Mucosa of stomach (tissue), 1 donor: ENCODE data around the gene C19orf47.

Experiments used
- H3K27me3 ChIP-seq: one replicate; pipeline ENCODE4 v1.7.0; 2013; ENCODE audit warnings: mild to moderate bottlenecking, low read length; ENCODE audit not compliant: control insufficient read depth, insufficient read depth
- H3K36me3 ChIP-seq: one replicate; pipeline ENCODE4 v1.7.0; 2013; ENCODE audit warnings: low read length; ENCODE audit not compliant: control insufficient read depth, insufficient read depth
- H3K4me1 ChIP-seq: one replicate; pipeline ENCODE4 v1.7.0; 2013; ENCODE audit warnings: mild to moderate bottlenecking, low read length; ENCODE audit not compliant: control insufficient read depth, insufficient read depth
- H3K4me3 ChIP-seq: one replicate; pipeline ENCODE4 v1.7.0; 2013; ENCODE audit warnings: low read length
- H3K9ac ChIP-seq: one replicate; pipeline ENCODE4 v1.7.0; 2013; ENCODE audit warnings: mild to moderate bottlenecking, low read length, moderate library complexity
- H3K9me3 ChIP-seq: one replicate; pipeline ENCODE4 v1.7.0; 2013; ENCODE audit warnings: mild to moderate bottlenecking, low read length, moderate library complexity; ENCODE audit not compliant: control insufficient read depth
- donor health status: Pancreatic carcinoma.

The C19orf47 gene

DNA sequence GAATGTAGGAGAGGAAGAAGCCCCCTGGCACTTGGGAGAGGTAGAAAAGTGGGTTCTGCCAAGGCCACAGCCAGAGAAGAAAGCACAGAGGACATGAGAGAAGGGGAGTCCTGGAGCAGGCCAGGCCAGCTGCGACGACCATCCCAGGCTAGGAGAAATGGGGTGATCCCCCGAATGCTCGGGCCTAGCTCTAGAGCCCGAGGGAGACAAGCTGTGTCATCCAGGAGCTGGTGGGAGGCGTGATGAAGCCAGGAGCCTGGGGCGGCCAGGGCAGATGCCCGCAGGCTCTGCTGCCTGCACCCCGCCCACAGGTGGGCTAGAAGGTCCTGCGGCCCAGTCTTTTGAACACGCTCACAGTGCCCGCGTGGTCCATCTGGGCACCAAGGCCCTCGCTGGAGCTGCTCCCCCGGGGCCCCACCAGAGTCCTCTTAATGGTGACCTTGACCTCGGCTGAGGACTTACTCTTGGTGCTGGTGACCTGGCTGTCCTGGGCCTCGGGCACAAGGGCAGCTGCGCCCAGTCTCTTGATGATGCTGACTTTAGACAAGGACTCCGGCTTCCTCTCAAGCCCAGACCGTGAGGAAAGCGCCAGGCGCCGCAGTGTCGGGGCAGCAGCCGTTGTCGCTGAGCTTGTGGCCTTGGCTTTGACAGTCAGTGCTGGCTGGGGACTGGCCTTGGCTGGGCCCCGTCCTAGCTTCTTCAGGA, 26.5 kb downstream of the C19orf47 start:
- no peaks in the 10 kb centered on the region for H3K9me3 ChIP-seq
- no peak overlapping the region for H3K4me3 ChIP-seq

DNA sequence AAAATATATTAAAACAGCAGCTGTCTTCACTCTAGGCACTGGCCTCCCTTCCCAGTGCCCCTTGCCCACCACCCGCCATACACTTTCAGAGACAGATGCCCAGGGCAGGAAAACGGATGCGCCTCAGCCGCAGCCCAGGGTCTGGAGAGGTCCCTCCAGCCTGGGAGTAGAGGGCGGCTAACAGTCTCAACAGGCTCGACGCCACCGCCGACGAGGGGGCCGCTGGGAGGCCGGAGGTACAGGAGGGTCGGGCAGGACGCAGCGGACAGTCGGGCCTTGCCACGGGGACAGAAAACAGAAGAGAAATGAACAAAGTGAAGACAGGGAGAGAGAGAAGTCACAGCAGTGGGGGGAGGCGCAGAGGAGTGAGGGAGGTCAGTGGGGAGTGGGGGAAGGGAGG, 27.1 kb downstream of the C19orf47 start:
- Histone ChIP-seq H3K4me1 (no peaks in the 10 kb centered on the region), H3K4me3 (no peak overlapping the region), H3K9ac (no peak overlapping the region), H3K9me3 (no peaks in the 10 kb centered on the region), H3K36me3 (peaks cover 12% of the 10 kb centered on the region), H3K27me3 (no peaks in the 10 kb centered on the region)

More for the DNA sequence above, 26.5 kb downstream of the C19orf47 start:
- H3K9ac ChIP-seq = no peak overlapping the region
- H3K27me3 ChIP-seq = no peaks in the 10 kb centered on the region
- no peaks in the 10 kb centered on the region for H3K4me1 ChIP-seq
- peaks cover 12% of the 10 kb centered on the region for H3K36me3 ChIP-seq

DNA sequence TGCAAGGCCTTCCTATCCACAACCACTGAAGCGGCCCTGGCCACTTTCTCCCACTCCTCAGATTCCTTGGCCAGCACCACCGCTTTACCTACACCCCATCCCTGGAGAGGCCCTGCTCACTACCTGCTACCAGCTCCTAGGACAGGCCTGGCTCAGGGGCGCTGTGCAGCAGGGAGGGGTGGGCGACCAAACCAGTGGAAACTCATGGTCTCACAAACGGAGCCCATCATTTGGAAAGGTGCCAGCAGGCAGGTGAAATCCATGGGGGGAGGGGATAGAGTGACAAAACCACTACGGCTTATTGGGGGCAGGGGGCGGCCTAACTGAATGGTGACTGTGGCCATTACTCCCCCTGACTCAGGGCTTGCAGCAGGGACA, 27.6 kb downstream of the C19orf47 start:
- H3K4me3 ChIP-seq = no peak overlapping the region
- H3K9ac ChIP-seq = no peak overlapping the region
- no peaks in the 10 kb centered on the region for H3K9me3 ChIP-seq
- H3K4me1 ChIP-seq = no peaks in the 10 kb centered on the region
- no peaks in the 10 kb centered on the region for H3K27me3 ChIP-seq
- H3K36me3 ChIP-seq = peaks cover 12% of the 10 kb centered on the region

DNA sequence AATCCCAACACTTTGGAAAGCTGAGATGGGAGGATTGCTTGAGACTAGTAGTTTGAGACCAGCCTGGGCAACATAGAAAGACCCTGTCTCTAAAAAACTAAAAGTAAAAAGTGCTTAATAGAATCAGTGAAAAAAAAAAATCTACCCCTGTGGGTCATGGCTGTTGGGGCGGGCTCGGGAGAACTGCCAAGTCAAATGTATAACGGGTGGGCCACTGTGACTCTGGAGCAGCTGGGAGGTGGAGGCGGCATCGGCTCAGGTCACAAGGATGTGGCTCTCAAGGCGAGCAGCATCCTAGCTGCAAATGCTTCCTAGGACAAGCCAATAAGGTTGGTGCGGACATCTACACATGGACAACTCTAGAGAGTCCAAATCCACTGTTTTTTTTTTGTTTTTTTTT, 30.9 kb downstream of the C19orf47 start:
- H3K36me3 ChIP-seq = no peaks in the 10 kb centered on the region

DNA sequence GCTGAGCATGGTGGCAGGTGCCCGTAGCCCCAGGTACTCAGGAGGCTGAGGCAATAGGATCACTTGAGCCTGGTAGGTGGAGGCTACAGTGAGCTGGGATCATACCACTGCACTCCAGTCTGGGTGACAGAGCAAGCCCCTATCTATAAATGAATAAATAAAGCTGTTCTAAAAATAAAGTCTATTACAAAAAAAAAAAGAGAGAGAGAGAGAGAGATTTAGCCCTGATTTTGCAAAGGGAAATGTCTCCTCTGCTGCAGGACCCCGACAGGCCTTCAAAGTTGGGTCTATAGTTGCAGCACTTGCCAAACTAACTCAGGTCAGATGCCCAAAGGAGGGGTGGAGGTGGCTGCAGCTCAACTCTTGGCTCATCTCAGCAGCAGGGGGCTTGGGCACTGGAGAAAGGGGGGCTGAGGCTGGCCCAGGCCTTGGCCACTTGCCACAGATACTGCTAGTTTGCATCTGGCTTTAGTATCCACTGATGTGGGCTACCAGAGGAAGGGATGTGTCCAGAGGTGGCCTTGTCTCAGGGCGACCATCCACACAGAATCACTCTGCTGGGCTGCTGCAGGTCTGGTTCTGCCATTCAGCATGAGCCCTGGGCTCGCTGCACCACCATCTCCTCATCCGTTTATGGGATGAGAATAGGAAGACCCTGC, 32.3 kb downstream of the C19orf47 start:
- Histone ChIP-seq H3K9me3 (no peaks in the 10 kb centered on the region), H3K4me1 (no peaks in the 10 kb centered on the region), H3K36me3 (no peaks in the 10 kb centered on the region), H3K9ac (no peak overlapping the region), H3K27me3 (no peaks in the 10 kb centered on the region), H3K4me3 (no peak overlapping the region)

More for the DNA sequence above, 30.9 kb downstream of the C19orf47 start:
- no peaks in the 10 kb centered on the region for H3K4me1 ChIP-seq
- no peak overlapping the region for H3K9ac ChIP-seq
- no peak overlapping the region for H3K4me3 ChIP-seq
- H3K9me3 ChIP-seq = no peaks in the 10 kb centered on the region
- H3K27me3 ChIP-seq = no peaks in the 10 kb centered on the region

DNA sequence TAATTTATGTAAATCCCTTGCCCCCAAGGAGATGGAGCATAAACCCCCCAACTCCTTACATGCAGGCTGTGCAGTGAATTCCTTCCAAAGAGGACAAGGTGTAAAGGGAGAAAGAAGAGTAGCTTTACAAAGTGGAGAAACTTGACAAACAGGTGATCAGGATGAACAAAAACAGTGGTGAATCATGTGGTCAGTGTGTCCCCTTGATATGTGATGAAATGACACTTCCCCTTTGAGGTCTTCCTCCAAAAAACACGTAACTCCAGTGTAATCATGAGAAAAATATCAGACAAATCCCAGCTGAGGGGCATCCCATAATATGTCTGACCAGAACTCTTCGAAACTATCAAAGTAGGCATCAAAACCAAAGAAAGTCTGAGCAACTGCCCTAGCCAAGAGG, 33.5 kb downstream of the C19orf47 start:
- Histone ChIP-seq H3K9me3 (no peaks in the 10 kb centered on the region), H3K36me3 (no peaks in the 10 kb centered on the region), H3K27me3 (no peaks in the 10 kb centered on the region)

DNA sequence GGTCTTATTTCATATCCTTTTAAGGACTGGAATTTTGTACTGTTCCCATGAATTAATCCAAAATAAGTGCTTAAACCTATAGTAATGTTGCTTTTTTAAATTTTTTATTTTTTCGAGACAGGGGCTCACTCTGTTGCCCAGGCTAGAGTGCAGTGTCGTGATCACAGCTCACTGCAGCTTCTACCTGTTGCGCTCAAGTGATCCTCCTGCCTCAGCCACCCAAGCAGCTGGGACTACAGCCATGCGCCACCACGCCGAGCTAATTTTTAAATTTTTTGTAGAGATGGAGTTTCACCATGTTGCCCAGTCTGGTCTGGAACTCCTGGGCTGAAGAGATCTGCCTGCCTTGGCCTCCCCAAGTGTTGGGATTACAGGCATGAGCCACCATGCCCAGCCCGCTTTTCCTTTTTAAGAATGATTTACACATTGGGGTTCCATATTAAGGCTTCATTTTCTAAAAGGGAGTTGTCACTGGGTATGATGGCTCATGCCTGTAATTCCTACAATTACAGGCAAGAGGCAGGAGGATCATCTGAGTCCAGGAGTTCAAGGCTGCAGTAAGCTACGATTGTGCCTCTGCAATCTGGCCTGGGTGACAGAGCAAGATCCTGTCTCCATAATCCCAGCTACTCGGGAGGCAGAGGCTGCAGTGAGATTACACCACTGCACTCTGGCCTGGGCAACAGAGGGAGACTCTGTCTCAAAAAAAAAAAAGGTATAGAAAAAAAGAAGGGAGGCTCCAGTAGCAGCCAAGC, 34.8 kb downstream of the C19orf47 start:
- Histone ChIP-seq H3K9ac (no peak overlapping the region), H3K9me3 (no peaks in the 10 kb centered on the region), H3K27me3 (no peaks in the 10 kb centered on the region), H3K4me3 (no peak overlapping the region), H3K4me1 (no peaks in the 10 kb centered on the region), H3K36me3 (no peaks in the 10 kb centered on the region)

More for the DNA sequence above, 33.5 kb downstream of the C19orf47 start:
- no peak overlapping the region for H3K9ac ChIP-seq
- H3K4me1 ChIP-seq = no peaks in the 10 kb centered on the region
- no peak overlapping the region for H3K4me3 ChIP-seq

DNA sequence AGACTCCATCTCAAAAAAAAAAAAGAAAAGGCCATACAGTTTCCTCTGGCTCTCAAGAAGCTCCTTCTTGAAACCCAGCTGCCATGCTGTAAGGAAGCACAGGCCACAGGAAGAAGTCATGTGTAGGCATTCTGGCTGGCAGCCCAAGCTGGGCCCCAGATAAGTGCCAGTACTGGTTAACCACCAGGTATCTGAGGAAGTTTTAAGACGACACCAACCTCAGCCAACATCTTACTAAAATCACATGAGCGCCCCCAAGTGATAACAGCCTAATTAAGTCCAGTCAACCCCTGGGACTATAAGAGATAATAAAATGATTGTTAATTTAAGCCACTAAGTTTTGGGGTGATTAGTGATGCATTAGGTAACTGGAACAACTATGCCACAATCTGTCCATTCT, 35.7 kb downstream of the C19orf47 start:
- Histone ChIP-seq H3K36me3 (no peaks in the 10 kb centered on the region), H3K9me3 (no peaks in the 10 kb centered on the region), H3K4me1 (no peaks in the 10 kb centered on the region), H3K4me3 (no peak overlapping the region), H3K27me3 (no peaks in the 10 kb centered on the region), H3K9ac (no peak overlapping the region)

DNA sequence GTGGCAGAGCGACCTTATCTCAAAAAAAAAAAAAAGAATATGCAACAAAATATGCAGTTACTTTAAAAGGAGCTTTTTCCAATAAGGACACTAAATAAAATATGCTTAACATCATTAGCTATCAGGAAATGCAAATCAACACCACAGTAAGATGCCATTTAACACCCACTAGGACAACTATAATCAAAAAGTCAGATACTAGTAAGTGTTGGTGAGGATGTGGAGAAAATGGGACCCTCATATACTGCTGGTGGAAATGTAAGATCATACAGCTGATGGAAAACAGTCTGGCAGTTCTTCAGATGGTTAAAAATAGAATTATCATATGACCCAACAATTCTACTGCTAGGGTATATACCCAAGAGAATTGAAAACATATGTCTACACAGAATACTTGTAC, 38.5 kb downstream of the C19orf47 start:
- Histone ChIP-seq H3K9me3 (no peaks in the 10 kb centered on the region), H3K36me3 (no peaks in the 10 kb centered on the region), H3K9ac (no peak overlapping the region), H3K4me1 (no peaks in the 10 kb centered on the region), H3K4me3 (no peak overlapping the region), H3K27me3 (no peaks in the 10 kb centered on the region)

DNA sequence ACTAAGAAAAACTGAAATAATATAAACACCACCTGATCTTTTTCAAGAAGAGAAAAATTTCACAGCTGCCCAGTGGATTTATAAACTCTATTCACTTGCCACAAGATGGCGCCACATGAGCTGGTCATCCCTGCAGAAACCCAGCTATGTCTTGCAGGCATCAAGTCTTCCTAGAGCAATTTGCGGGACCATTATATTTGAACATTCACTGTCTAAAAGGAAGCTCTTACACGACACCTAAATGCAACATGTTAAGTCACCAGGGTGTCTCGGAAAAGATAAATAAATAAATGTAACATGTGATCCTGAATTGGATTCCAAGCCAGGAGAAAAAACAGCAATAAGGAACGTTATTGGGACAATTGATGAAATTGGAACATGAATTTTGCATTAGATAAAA, 42.8 kb downstream of the C19orf47 start:
- Histone ChIP-seq H3K4me1 (no peaks in the 10 kb centered on the region), H3K36me3 (no peaks in the 10 kb centered on the region), H3K4me3 (no peak overlapping the region), H3K9me3 (no peaks in the 10 kb centered on the region), H3K9ac (no peak overlapping the region), H3K27me3 (no peaks in the 10 kb centered on the region)

DNA sequence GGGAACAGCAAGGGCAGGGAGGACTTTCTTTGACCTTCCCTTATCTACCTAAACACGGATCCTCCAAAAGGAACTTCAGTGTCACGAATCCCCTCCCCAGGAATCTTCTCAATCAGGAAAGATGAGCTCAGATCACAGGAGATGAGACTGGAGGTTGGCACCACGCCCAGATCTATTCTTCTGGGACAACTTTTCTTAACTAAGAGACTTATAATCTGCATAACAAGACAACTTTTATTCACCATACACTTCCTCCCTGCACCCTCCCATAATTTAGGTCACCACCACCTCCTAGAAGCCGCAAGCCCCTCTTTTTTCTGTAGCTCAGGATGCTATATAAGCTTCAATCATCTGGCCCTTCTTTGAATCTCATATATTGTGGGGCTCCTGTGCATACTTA, 43.9 kb downstream of the C19orf47 start:
- Histone ChIP-seq H3K4me1 (no peaks in the 10 kb centered on the region), H3K27me3 (no peaks in the 10 kb centered on the region), H3K9ac (no peak overlapping the region), H3K9me3 (no peaks in the 10 kb centered on the region), H3K36me3 (no peaks in the 10 kb centered on the region), H3K4me3 (no peak overlapping the region)

DNA sequence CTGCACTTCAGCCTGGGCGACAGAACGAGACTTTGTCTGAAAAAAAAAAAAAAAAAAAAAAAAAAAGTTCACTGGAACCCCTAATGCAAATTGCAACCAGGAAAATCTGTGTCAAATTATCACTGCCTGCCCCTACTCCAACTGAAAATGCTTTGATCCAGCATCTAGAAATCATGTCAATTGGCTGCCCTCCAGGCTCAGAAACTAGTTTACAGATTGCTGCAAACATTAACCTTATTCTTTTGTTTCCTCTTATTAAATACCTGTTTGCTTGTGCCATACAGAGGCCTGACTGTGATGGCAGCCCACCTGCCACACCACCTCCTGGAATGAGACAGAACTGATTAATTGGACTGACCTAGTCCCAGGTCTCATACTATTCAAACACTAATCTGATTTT, 44.4 kb downstream of the C19orf47 start:
- H3K4me1 ChIP-seq = no peaks in the 10 kb centered on the region
- H3K27me3 ChIP-seq = no peaks in the 10 kb centered on the region
- H3K9me3 ChIP-seq = no peaks in the 10 kb centered on the region
- H3K9ac ChIP-seq = no peak overlapping the region
- H3K36me3 ChIP-seq = no peaks in the 10 kb centered on the region
- no peak overlapping the region for H3K4me3 ChIP-seq
